A673 (cell line): Measurements from ENCODE around the gene DNAH1. TPM values are rescaled to one million over a fixed set of nuclear protein-coding genes. Genes with fewer than 3 reads are reported as not detected.

Experiments used
- BruUV-seq: library from RNA; stranded (reverse); fragments of 400-500 nt; replicated peaks from 2 replicates; lab custom pipeline; 2021; lab: Mats Ljungman, UMichigan
- CTCF ChIA-PET: fragments of 300-600 bp; sonication (Branson Sonifier 250); formaldehyde crosslinking; loops from one replicate; lab custom pipeline; 2022; ENCODE audit warnings: antibody characterized with exemption; lab: Charles Lee
- POLR2A ChIA-PET: fragments of 300-600 bp; sonication (Branson Sonifier 250); formaldehyde crosslinking; loops from one replicate; lab custom pipeline; 2022; ENCODE audit warnings: antibody characterized with exemption; ENCODE audit not compliant: low non-redundant PET; lab: Charles Lee
- DNase-seq: peaks from one replicate; pipeline ENCODE4 v3.0.0-alpha.2; 2015; ENCODE audit warnings: low spot score
- H3K27ac ChIP-seq: fragments of 200-600 bp; sonication (generic); 2 replicates; pipeline ENCODE4 v1.5.1; 2016; ENCODE audit warnings: mixed run types, low read depth, mild to moderate bottlenecking, mixed read lengths, antibody characterized with exemption, low read length; ENCODE audit not compliant: poor library complexity, severe bottlenecking
- H3K27me3 ChIP-seq: fragments of 200-600 bp; sonication (generic); replicated peaks from 2 replicates; pipeline ENCODE4 v1.6.1; 2017; ENCODE audit warnings: mixed run types, low read depth, mild to moderate bottlenecking, mixed read lengths, antibody characterized with exemption, low read length; ENCODE audit not compliant: insufficient read depth, poor library complexity
- H3K36me3 ChIP-seq: fragments of 200-600 bp; sonication (generic); 2 replicates; pipeline ENCODE4 v1.6.1; 2016; ENCODE audit warnings: mixed run types, mild to moderate bottlenecking, mixed read lengths, antibody characterized with exemption, low read length; ENCODE audit not compliant: insufficient read depth, poor library complexity, severe bottlenecking
- H3K4me1 ChIP-seq: fragments of 200-600 bp; sonication (generic); 2 replicates; pipeline ENCODE4 v1.6.1; 2017; ENCODE audit warnings: mixed run types, mild to moderate bottlenecking, mixed read lengths, antibody characterized with exemption, low read length; ENCODE audit not compliant: insufficient read depth, poor library complexity, severe bottlenecking
- H3K4me3 ChIP-seq: fragments of 200-600 bp; sonication (generic); 2 replicates; pipeline ENCODE4 v1.5.1; 2016; ENCODE audit warnings: low read depth, mixed run types, mild to moderate bottlenecking, mixed read lengths, low read length; ENCODE audit not compliant: poor library complexity, severe bottlenecking
- H3K9me3 ChIP-seq: fragments of 200-600 bp; sonication (generic); 2 replicates; pipeline ENCODE4 v1.6.1; 2016; ENCODE audit warnings: mixed run types, low read depth, mild to moderate bottlenecking, mixed read lengths, antibody characterized with exemption, low read length; ENCODE audit not compliant: poor library complexity, severe bottlenecking
- CTCF ChIP-seq: fragments of 300-800, 200-600 bp; sonication (generic); conservative IDR thresholded peaks from 2 replicates; pipeline ENCODE4 v1.5.1; 2017; ENCODE audit warnings: low read depth, mild to moderate bottlenecking, antibody characterized with exemption, low read length, moderate library complexity, mixed read lengths
- EZH2 ChIP-seq: fragments of 200-600 bp; sonication (generic); IDR thresholded peaks from 2 replicates; pipeline ENCODE4 v1.6.1; 2017; ENCODE audit warnings: borderline replicate concordance, low read depth, mild to moderate bottlenecking, mixed read lengths, antibody characterized with exemption, low read length; ENCODE audit not compliant: poor library complexity, severe bottlenecking
- intact Hi-C: fragments of 100-400 bp; cut with micrococcal nuclease; formaldehyde crosslinking; loops from one replicate; pipeline ENCODE4 v1.10.0; 2022; ENCODE audit not compliant: unreplicated experiment
- total RNA-seq: library from RNA; stranded (reverse); gene quantifications from 2 replicates; pipeline ENCODE4 v1.2.3, GENCODE V29; 2021

The DNAH1 gene
- total RNA-seq, 1 experiment from 2014 or later = 1.3 TPM

- no peaks in the 10 kb centered on the region for H3K27me3 ChIP-seq
- no peak overlapping the region for H3K27ac ChIP-seq
- no TSS peak for BruUV-seq
- no peak for TF ChIP-seq EZH2
- no peak for TF ChIP-seq CTCF
- DNase-seq = no peak
- H3K4me1 ChIP-seq = no peaks in the 10 kb centered on the region
- no peaks in the 10 kb centered on the region for H3K9me3 ChIP-seq
- H3K4me3 ChIP-seq = no peak overlapping the region
- intact Hi-C loops = no loop called here
- POLR2A ChIA-PET = no interaction called here
- no peaks in the 10 kb centered on the region for H3K36me3 ChIP-seq
- CTCF ChIA-PET = no interaction called here
Observed at GRCh38 chr3:52364322-52365035, 48.4 kb downstream of the DNAH1 start.

GRCh38 chr3:52366527-52366926, 50.4 kb downstream of the DNAH1 start:
- ChIA-PET POLR2A (no interaction called here), CTCF (no interaction called here)
- no peaks in the 10 kb centered on the region for H3K4me1 ChIP-seq

More at GRCh38 chr3:52366527-52366926, 50.4 kb downstream of the DNAH1 start:
- TF ChIP-seq CTCF (no peak), EZH2 (no peak)
- DNase-seq = no peak
- Histone ChIP-seq H3K27me3 (no peaks in the 10 kb centered on the region), H3K27ac (no peak overlapping the region), H3K36me3 (no peaks in the 10 kb centered on the region), H3K9me3 (no peaks in the 10 kb centered on the region), H3K4me3 (no peak overlapping the region)
- intact Hi-C loops = no loop called here
- no TSS peak for BruUV-seq
